SK-N-SH (cell line): ENCODE results near the gene NAV2. TPM values are rescaled to one million over a fixed set of nuclear protein-coding genes. Genes with fewer than 3 reads are reported as not detected.

Source experiments
- CTCF ChIA-PET: fragments of 300-600, 350-600 bp; formaldehyde crosslinking; extraction: SDS; loops from one replicate; lab custom pipeline; 2021; lab: Yijun Ruan, JAX
- POLR2A ChIA-PET: fragments of 350-600 bp; sonication (Branson Sonifier 250); formaldehyde crosslinking; extraction: SDS; loops from one replicate; lab custom pipeline; 2020; ENCODE audit warnings: antibody characterized with exemption, inconsistent platforms; lab: Yijun Ruan, JAX
- DNase-seq: peaks from one replicate; pipeline ENCODE4 v3.0.0; 2012
- H2AFZ ChIP-seq: fragments of 200-600 bp; sonication (generic); 2 replicates; pipeline ENCODE4 v1.8.1; 2016; ENCODE audit warnings: antibody characterized with exemption, mild to moderate bottlenecking, low read depth
- H3F3A ChIP-seq: fragments of 200-600 bp; sonication (generic); replicated peaks from 2 replicates; pipeline ENCODE3; 2016; ENCODE audit warnings: antibody characterized with exemption, mild to moderate bottlenecking; ENCODE audit not compliant: insufficient read depth
- H3K27ac ChIP-seq, 2 experiments: fragments of 200-500 bp in 1 of 2; fragments of 200-600 bp in 1 of 2; sonication (Bioruptor generic) in 1 of 2; sonication (generic), shearing (Covaris generic) in 1 of 2; 2 replicates each; pipeline versions ENCODE4 v1.5.1 to v1.6.1; 2014 to 2016; ENCODE audit warnings: low read depth in 2 of 2, inconsistent platforms in 1 of 2, low read length in 1 of 2, mild to moderate bottlenecking in 1 of 2, mixed read lengths in 1 of 2
- H3K27me3 ChIP-seq: fragments of 200-600 bp; sonication (generic), shearing (Covaris generic); 2 replicates; pipeline ENCODE4 v1.6.1; 2016; ENCODE audit warnings: mixed run types; ENCODE audit not compliant: insufficient read depth
- H3K36me3 ChIP-seq, 2 experiments: fragments of 200-500 bp in 1 of 2; fragments of 200-600 bp in 1 of 2; sonication (Bioruptor generic) in 1 of 2; sonication (generic) in 1 of 2; replicated peaks in 1 of 2; 2 replicates each; pipeline versions ENCODE3 to v1.5.1; 2014 to 2016; ENCODE audit warnings: low read length in 1 of 2, mild to moderate bottlenecking in 1 of 2; ENCODE audit not compliant: insufficient read depth in 2 of 2, control insufficient read depth in 1 of 2
- H3K4me1 ChIP-seq, 2 experiments: fragments of 200-500 bp in 1 of 2; fragments of 200-600 bp in 1 of 2; sonication (Bioruptor generic) in 1 of 2; sonication (generic), shearing (Covaris generic) in 1 of 2; 2 replicates each; pipeline versions ENCODE4 v1.5.1 to v1.6.1; 2014 to 2016; ENCODE audit warnings: low read depth in 1 of 2, low read length in 1 of 2, mixed run types in 1 of 2; ENCODE audit not compliant: insufficient read depth in 2 of 2, control insufficient read depth in 1 of 2
- H3K4me2 ChIP-seq: fragments of 200-600 bp; sonication (generic), shearing (Covaris generic); 2 replicates; pipeline ENCODE4 v1.6.1; 2017; ENCODE audit warnings: mixed run types
- H3K4me3 ChIP-seq, 2 experiments: fragments of 200-500 bp in 1 of 2; fragments of 200-600 bp in 1 of 2; sonication (Bioruptor generic) in 1 of 2; sonication (generic), shearing (Covaris generic) in 1 of 2; 2 replicates each; pipeline versions ENCODE4 v1.5.1 to v1.8.1; 2014 to 2016; ENCODE audit warnings: low read depth in 2 of 2, inconsistent platforms in 1 of 2, low read length in 1 of 2, mild to moderate bottlenecking in 1 of 2, mixed read lengths in 1 of 2, moderate library complexity in 1 of 2
- H3K79me2 ChIP-seq: fragments of 200-600 bp; sonication (generic); 2 replicates; pipeline ENCODE4 v1.8.1; 2017; ENCODE audit warnings: mild to moderate bottlenecking; ENCODE audit not compliant: insufficient read depth
- H3K9ac ChIP-seq: fragments of 200-600 bp; sonication (generic); 2 replicates; pipeline ENCODE4 v1.6.1; 2017; ENCODE audit warnings: mixed run types
- H3K9me2 ChIP-seq: fragments of 200-600 bp; sonication (generic); 2 replicates; pipeline ENCODE4 v1.6.1; 2017; ENCODE audit warnings: mixed run types
- H3K9me3 ChIP-seq: fragments of 200-600 bp; sonication (generic); 2 replicates; pipeline ENCODE4 v1.6.1; 2017; ENCODE audit warnings: mixed run types, mild to moderate bottlenecking, moderate library complexity
- H4K20me1 ChIP-seq: fragments of 200-600 bp; sonication (generic); 2 replicates; pipeline ENCODE4 v1.6.1; 2017; ENCODE audit warnings: mild to moderate bottlenecking, mixed run types; ENCODE audit not compliant: insufficient read depth
- CHD2 ChIP-seq: fragments of 150-350 bp; IDR thresholded peaks from 2 replicates; pipeline ENCODE4 v1.6.1; 2018; ENCODE audit warnings: low read length; ENCODE audit not compliant: partially characterized antibody
- ELF1 ChIP-seq: IDR thresholded peaks from 2 replicates; pipeline ENCODE4 v1.4.0; 2012
- EP300 ChIP-seq, 2 experiments: IDR thresholded peaks; 2 replicates each; pipeline versions ENCODE4 v1.4.0 to v1.6.1; 2012; ENCODE audit warnings: borderline replicate concordance in 1 of 2, low read depth in 1 of 2, low read length in 1 of 2
- FOXJ3 ChIP-seq: sonication (generic); formaldehyde crosslinking; IDR thresholded peaks from 2 replicates; pipeline ENCODE4 v1.5.1; 2020; ENCODE audit warnings: mild to moderate bottlenecking, missing genetic modification reagents
- GATA2 ChIP-seq: sonication (generic); formaldehyde crosslinking; IDR thresholded peaks from 2 replicates; pipeline ENCODE4 v1.5.0; 2020; ENCODE audit warnings: mild to moderate bottlenecking, missing genetic modification reagents
- JUND ChIP-seq: IDR thresholded peaks from 2 replicates; pipeline ENCODE4 v1.4.0; 2012
- NFIC ChIP-seq: IDR thresholded peaks from 2 replicates; pipeline ENCODE4 v1.4.0; 2012; ENCODE audit warnings: borderline replicate concordance
- NRF1 ChIP-seq: IDR thresholded peaks from 2 replicates; pipeline ENCODE4 v1.6.1; 2012; ENCODE audit warnings: low read depth, mild to moderate bottlenecking, low read length
- RCOR1 ChIP-seq: fragments of 150-350 bp; IDR thresholded peaks from 2 replicates; pipeline ENCODE4 v1.6.1; 2017; ENCODE audit warnings: antibody characterized with exemption, low read length
- REST ChIP-seq: IDR thresholded peaks from 2 replicates; pipeline ENCODE4 v1.6.1; 2012; ENCODE audit warnings: mild to moderate bottlenecking, low read depth, low read length, moderate library complexity
- RXRA ChIP-seq: IDR thresholded peaks from 2 replicates; pipeline ENCODE4 v1.4.0; 2012; ENCODE audit warnings: low read depth, mild to moderate bottlenecking, borderline replicate concordance
- SIN3A ChIP-seq: IDR thresholded peaks from 2 replicates; pipeline ENCODE4 v1.6.1; 2012; ENCODE audit warnings: low read depth, mild to moderate bottlenecking, low read length, moderate library complexity, borderline replicate concordance
- TAF1 ChIP-seq: IDR thresholded peaks from 2 replicates; pipeline ENCODE4 v1.6.1; 2012; ENCODE audit warnings: low read depth, mild to moderate bottlenecking, low read length, moderate library complexity, borderline replicate concordance
- YY1 ChIP-seq: IDR thresholded peaks from 2 replicates; pipeline ENCODE4 v1.4.0; 2012; ENCODE audit warnings: low read depth, mild to moderate bottlenecking
- WGBS: methylation state at CpG from one replicate; pipeline ENCODE4 v1.1.6; 2017; ENCODE audit warnings: low lambda C conversion rate; 5-methylcytosine and 5-hydroxymethylcytosine counted together
- polyA plus RNA-seq, 3 experiments: library from polyadenylated mRNA; depleted of rRNA; stranded (reverse); fragments of >200 nt; gene quantifications; 2 replicates each; pipeline ENCODE4 v1.2.3, GENCODE V29; 2012
- TF ChIP-seq, protein P1 (sequence below): fragments of 150-350 bp; IDR thresholded peaks from 2 replicates; pipeline ENCODE4 v1.6.1; 2016; ENCODE audit warnings: mild to moderate bottlenecking, low read depth, low read length

The NAV2 gene
- polyA plus RNA-seq, 1 of the 3 experiments (the other 2 are of a cell fraction), result 26.2 TPM

DNA sequence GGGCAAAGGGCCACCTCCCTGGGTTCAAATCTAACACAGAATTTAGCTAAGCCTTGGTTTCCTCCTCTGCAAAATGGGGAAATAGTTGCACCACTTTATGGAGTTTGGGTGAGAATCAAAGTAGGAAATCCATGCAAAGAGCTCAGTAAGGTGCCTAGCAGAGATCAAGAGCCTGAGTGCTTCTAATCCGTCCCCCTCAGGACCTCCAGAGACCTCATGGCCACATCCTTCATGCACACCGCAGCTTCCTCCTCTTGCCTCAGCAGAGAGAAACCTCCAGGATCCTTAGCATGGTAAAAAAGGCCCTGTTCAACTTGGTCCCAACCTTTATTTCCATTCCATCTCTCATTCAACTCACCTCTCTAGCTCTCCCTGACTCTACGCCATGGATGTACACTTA lies 37.8 kb upstream of the NAV2 start:
- ChIA-PET CTCF (interaction anchor here (0.8 to 1.6 kb wide), 7 partner anchors 9 to 68 kb away, joined by 3 to 6 read pairs (median 4); no protein-coding TSS in a partner anchor), POLR2A (no interaction called here)
- no peaks in the 10 kb centered on the region for H4K20me1 ChIP-seq
- no peak overlapping the region for H3K4me2 ChIP-seq
- H2AFZ ChIP-seq, result no peak overlapping the region
- TF ChIP-seq REST, result no peak
- no peak for TF ChIP-seq TAF1
- no peak for TF ChIP-seq JUND
- TF ChIP-seq ELF1, result no peak
- TF ChIP-seq, protein P1, sequence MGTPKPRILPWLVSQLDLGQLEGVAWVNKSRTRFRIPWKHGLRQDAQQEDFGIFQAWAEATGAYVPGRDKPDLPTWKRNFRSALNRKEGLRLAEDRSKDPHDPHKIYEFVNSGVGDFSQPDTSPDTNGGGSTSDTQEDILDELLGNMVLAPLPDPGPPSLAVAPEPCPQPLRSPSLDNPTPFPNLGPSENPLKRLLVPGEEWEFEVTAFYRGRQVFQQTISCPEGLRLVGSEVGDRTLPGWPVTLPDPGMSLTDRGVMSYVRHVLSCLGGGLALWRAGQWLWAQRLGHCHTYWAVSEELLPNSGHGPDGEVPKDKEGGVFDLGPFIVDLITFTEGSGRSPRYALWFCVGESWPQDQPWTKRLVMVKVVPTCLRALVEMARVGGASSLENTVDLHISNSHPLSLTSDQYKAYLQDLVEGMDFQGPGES, result no peak
- no peaks in the 10 kb centered on the region for H3K9me3 ChIP-seq
- peaks cover 13% of the 10 kb centered on the region for H3F3A ChIP-seq
- no peaks in the 10 kb centered on the region for H3K27me3 ChIP-seq
- no peak overlapping the region for H3K9ac ChIP-seq
- no peak overlapping the region for H3K4me3 ChIP-seq
- H3K4me1 ChIP-seq, result peaks cover 4 to 33% of the 10 kb centered on the region in 2 experiments; a peak in 3 of 4 replicates
- H3K27ac ChIP-seq, result 0 out of 4 replicates have a peak overlapping the region, but pooled peaks of 1 of the 2 experiments have one; percentile 6
- no peak for DNase-seq
- peaks cover 7% of the 10 kb centered on the region; the same call in 1 of the 2 replicates for H3K79me2 ChIP-seq
- 88% methylated on average over 3 of the region's 3 CpGs for WGBS
- H3K36me3 ChIP-seq, result peaks cover 0 to 9% of the 10 kb centered on the region in 2 experiments
- no peaks in the 10 kb centered on the region for H3K9me2 ChIP-seq

DNA sequence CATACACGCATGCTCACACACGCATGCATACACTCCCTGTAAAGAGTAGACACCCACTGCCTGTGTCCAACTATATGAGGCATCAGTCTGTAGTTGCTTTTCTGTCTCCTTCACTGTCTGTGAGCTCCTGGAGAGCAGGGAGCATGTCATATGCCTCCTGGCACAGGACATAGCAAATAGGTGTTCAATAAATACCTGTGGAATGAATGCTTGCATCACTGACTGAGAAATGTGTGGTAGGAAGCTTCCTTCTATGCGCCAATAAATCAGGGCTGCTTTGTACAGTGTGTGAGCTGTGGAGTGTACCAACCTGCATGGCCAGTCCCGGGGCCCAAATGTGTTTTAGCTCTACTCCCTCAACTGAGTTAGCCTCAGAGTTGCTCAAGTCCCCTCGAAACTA lies 37.2 kb upstream of the NAV2 start:
- TF ChIP-seq YY1 (no peak), RXRA (no peak), CHD2 (no peak), FOXJ3 (CRISPR knock-in tag) (no peak), GATA2 (CRISPR knock-in tag) (no peak), NRF1 (no peak), EP300 (IDR thresholded peaks at IDR 0.05; ENCODE audit: borderline replicate concordance in 1 of 2, low read depth in 1 of 2, low read length in 1 of 2) (no peak), SIN3A (no peak), NFIC (no peak), RCOR1 (no peak)
- TF ChIP-seq, all 33 proteins: peak for 0
- DNase-seq, result no peak
- Histone ChIP-seq H3K9me2 (no peaks in the 10 kb centered on the region), H2AFZ (no peak overlapping the region), H3K27ac (no peak overlapping the region), H3K36me3 (peaks cover 0 to 9% of the 10 kb centered on the region in 2 experiments), H3K79me2 (peaks cover 8% of the 10 kb centered on the region; the same call in 1 of the 2 replicates), H3F3A (peaks cover 15% of the 10 kb centered on the region), H3K27me3 (no peaks in the 10 kb centered on the region), H3K9ac (no peak overlapping the region), H3K4me1 (peaks cover 7 to 38% of the 10 kb centered on the region in 2 experiments), H3K4me3 (no peak overlapping the region), H3K4me2 (no peak overlapping the region), H4K20me1 (no peaks in the 10 kb centered on the region), H3K9me3 (no peaks in the 10 kb centered on the region)
- CTCF ChIA-PET, result interaction anchor here (0.8 to 1.5 kb wide), 4 partner anchors 11 to 67 kb away, joined by 3 to 6 read pairs (median 4); no protein-coding TSS in a partner anchor
- POLR2A ChIA-PET, result no interaction called here
- 100% methylated on average over 5 of the region's 5 CpGs for whole genome bisulfite sequencing
